IMR-90 (cell line): Measurements from ENCODE around the gene SGSH. TPM values are rescaled to one million over a fixed set of nuclear protein-coding genes. Genes with fewer than 3 reads are reported as not detected.

Experiments used
- ATAC-seq: fragments of 200-7000 bp; cut with Tn5 transposase; 2 replicates; pipeline ENCODE4 v1.9.1; 2020; ENCODE audit warnings: low read depth, mild to moderate bottlenecking, moderate library complexity
- BruUV-seq: library from RNA; stranded (reverse); fragments of 400-500 nt; replicated peaks from 2 replicates; lab custom pipeline; 2021; lab: Mats Ljungman, UMichigan
- CTCF ChIA-PET: fragments of 300-600 bp; formaldehyde crosslinking; extraction: SDS; loops from one replicate; lab custom pipeline; 2021; ENCODE audit warnings: antibody characterized with exemption; lab: Yijun Ruan, JAX
- POLR2A ChIA-PET: fragments of 300-600 bp; sonication (Branson Sonifier 250); formaldehyde crosslinking; loops from one replicate; lab custom pipeline; 2022; ENCODE audit warnings: antibody characterized with exemption; ENCODE audit not compliant: unreplicated experiment; lab: Charles Lee
- DNase-seq: peaks from one replicate; pipeline ENCODE4 v3.0.0; 2013
- H2AFZ ChIP-seq: replicated peaks from 2 replicates; pipeline ENCODE3; 2013; ENCODE audit warnings: low read length, mild to moderate bottlenecking; ENCODE audit not compliant: poor library complexity
- H2AK5ac ChIP-seq: 2 replicates; pipeline ENCODE4 v1.6.1; 2013; ENCODE audit warnings: low read depth, low read length, inconsistent platforms
- H2AK9ac ChIP-seq: replicated peaks from 2 replicates; pipeline ENCODE3; 2013; ENCODE audit warnings: mild to moderate bottlenecking, low read depth, low read length, moderate library complexity; ENCODE audit not compliant: poor library complexity
- H2BK120ac ChIP-seq: 2 replicates; pipeline ENCODE4 v1.6.1; 2013; ENCODE audit warnings: low read depth, low read length, inconsistent platforms
- H2BK15ac ChIP-seq: 3 replicates; pipeline ENCODE4 v1.6.1; 2013; ENCODE audit warnings: low read depth, low read length, inconsistent platforms
- H2BK20ac ChIP-seq: 2 replicates; pipeline ENCODE4 v1.6.1; 2013; ENCODE audit warnings: low read depth, mild to moderate bottlenecking, inconsistent platforms, low read length, moderate library complexity
- H2BK5ac ChIP-seq: 2 replicates; pipeline ENCODE4 v1.6.1; 2013; ENCODE audit warnings: mild to moderate bottlenecking, low read depth, low read length, inconsistent platforms; ENCODE audit not compliant: poor library complexity, severe bottlenecking
- H3K14ac ChIP-seq: replicated peaks from 2 replicates; pipeline ENCODE4 v1.6.1; 2013; ENCODE audit warnings: low read depth, low read length, inconsistent platforms
- H3K18ac ChIP-seq: 2 replicates; pipeline ENCODE4 v1.6.1; 2013; ENCODE audit warnings: low read depth, low read length, control low read depth
- H3K23ac ChIP-seq: 2 replicates; pipeline ENCODE4 v1.6.1; 2013; ENCODE audit warnings: low read depth, low read length, inconsistent platforms
- H3K27ac ChIP-seq: 2 replicates; pipeline ENCODE4 v1.5.1; 2013; ENCODE audit warnings: mild to moderate bottlenecking, control low read depth, low read length; ENCODE audit not compliant: insufficient read depth
- H3K27me3 ChIP-seq: 2 replicates; pipeline ENCODE4 v1.6.1; 2013; ENCODE audit warnings: low read length; ENCODE audit not compliant: control insufficient read depth, insufficient read depth
- H3K36me3 ChIP-seq: 2 replicates; pipeline ENCODE4 v1.6.1; 2013; ENCODE audit warnings: low read length, mixed read lengths; ENCODE audit not compliant: control insufficient read depth, insufficient read depth
- H3K4ac ChIP-seq: 2 replicates; pipeline ENCODE4 v1.6.1; 2013; ENCODE audit warnings: low read depth, low read length, inconsistent platforms
- H3K4me1 ChIP-seq: 2 replicates; pipeline ENCODE4 v1.6.1; 2013; ENCODE audit warnings: low read length, mixed read lengths; ENCODE audit not compliant: control insufficient read depth, insufficient read depth
- H3K4me2 ChIP-seq: 2 replicates; pipeline ENCODE4 v1.6.1; 2013; ENCODE audit warnings: low read depth, mild to moderate bottlenecking, control low read depth, low read length, moderate library complexity
- H3K4me3 ChIP-seq: 2 replicates; pipeline ENCODE4 v1.5.1; 2013; ENCODE audit warnings: low read depth, mild to moderate bottlenecking, control low read depth, low read length, moderate library complexity; ENCODE audit not compliant: insufficient read depth
- H3K56ac ChIP-seq: 2 replicates; pipeline ENCODE4 v1.6.1; 2013; ENCODE audit warnings: low read length, inconsistent platforms; ENCODE audit not compliant: insufficient read depth; ENCODE audit errors: extremely low read depth
- H3K79me1 ChIP-seq, 2 experiments: 2 replicates each; pipeline ENCODE4 v1.6.1; 2013; ENCODE audit warnings: low read length in 2 of 2, inconsistent platforms in 1 of 2, low read depth in 1 of 2
- H3K9ac ChIP-seq: 2 replicates; pipeline ENCODE4 v1.6.1; 2013; ENCODE audit warnings: low read depth, low read length, control low read depth
- H3K9me1 ChIP-seq: 2 replicates; pipeline ENCODE4 v1.6.1; 2013; ENCODE audit warnings: low read length, inconsistent platforms; ENCODE audit not compliant: insufficient read depth
- H3K9me3 ChIP-seq: 2 replicates; pipeline ENCODE4 v1.6.1; 2013; ENCODE audit warnings: low read length; ENCODE audit not compliant: control insufficient read depth, insufficient read depth
- H4K20me1 ChIP-seq: 2 replicates; pipeline ENCODE4 v1.6.1; 2013; ENCODE audit warnings: low read length, inconsistent platforms; ENCODE audit not compliant: insufficient read depth
- H4K5ac ChIP-seq: 2 replicates; pipeline ENCODE4 v1.6.1; 2013; ENCODE audit warnings: mild to moderate bottlenecking, low read depth, low read length, control low read depth
- H4K8ac ChIP-seq, 2 experiments: 2 replicates each; pipeline ENCODE4 v1.6.1; 2013; ENCODE audit warnings: low read depth in 2 of 2, low read length in 2 of 2, control low read depth in 1 of 2, inconsistent platforms in 1 of 2
- H4K91ac ChIP-seq: 2 replicates; pipeline ENCODE4 v1.6.1; 2013; ENCODE audit warnings: low read depth, low read length, inconsistent platforms; ENCODE audit not compliant: insufficient read depth
- MAFK ChIP-seq: IDR thresholded peaks from 2 replicates; pipeline ENCODE4 v1.6.1; 2012; ENCODE audit warnings: low read depth, low read length, improper control_type of control experiment
- MXI1 ChIP-seq: IDR thresholded peaks from 2 replicates; pipeline ENCODE4 v1.6.1; 2012; ENCODE audit warnings: low read depth, mild to moderate bottlenecking, low read length, moderate library complexity, borderline replicate concordance
- NFE2L2 ChIP-seq: fragments of 150-350 bp; IDR thresholded peaks from 2 replicates; pipeline ENCODE4 v1.6.1; 2016; ENCODE audit warnings: low read depth, mild to moderate bottlenecking, low read length
- SMC3 ChIP-seq: fragments of 150-350 bp; IDR thresholded peaks from 2 replicates; pipeline ENCODE4 v1.6.1; 2016; ENCODE audit warnings: low read depth, mild to moderate bottlenecking, antibody characterized with exemption, low read length, moderate library complexity
- WGBS, 2 experiments: methylation state at CpG; one replicate each; pipeline versions ENCODE4 v1.1.5 to v1.1.7; 2013; ENCODE audit warnings: missing lambda C conversion rate in 2 of 2; ENCODE audit not compliant: insufficient read length in 1 of 2; ENCODE audit errors: extremely low coverage in 2 of 2; 5-methylcytosine and 5-hydroxymethylcytosine counted together
- dilution Hi-C: fragments of 300-500 bp; cut with HindIII; formaldehyde crosslinking; loops from one replicate; pipeline ENCODE4 v1.14.3; 2018; ENCODE audit warnings: low sequenced_read_pairs; ENCODE audit not compliant: unreplicated experiment
- in situ Hi-C: fragments of 300-500 bp; cut with MboI; formaldehyde crosslinking; loops from 3 replicates; pipeline ENCODE4 v1.14.3; 2019; ENCODE audit warnings: low sequenced_read_pairs, inconsistent platforms, mixed read lengths
- intact Hi-C: fragments of 100-400 bp; cut with micrococcal nuclease; formaldehyde crosslinking; loops from 2 replicates; pipeline ENCODE4 v1.10.0; 2022
- polyA plus RNA-seq, 3 experiments: library from polyadenylated mRNA; depleted of rRNA; stranded (reverse); fragments of >200 nt; gene quantifications; 2 replicates each; pipeline ENCODE4 v1.2.3, GENCODE V29; 2012; ENCODE audit warnings: low replicate concordance in 1 of 3
- total RNA-seq: library from RNA; depleted of rRNA; stranded (reverse); fragments of >200 nt; gene quantifications from 2 replicates; pipeline ENCODE4 v1.2.3, GENCODE V29; 2012
- TF ChIP-seq, protein P1 (sequence below): conservative IDR thresholded peaks from 2 replicates; pipeline ENCODE4 v1.5.1; 2012; ENCODE audit warnings: mild to moderate bottlenecking, low read depth, low read length, improper control_type of control experiment
- TF ChIP-seq, protein P2 (sequence below): fragments of 150-350 bp; IDR thresholded peaks from 2 replicates; pipeline ENCODE4 v1.6.1; 2017; ENCODE audit warnings: mild to moderate bottlenecking, antibody characterized with exemption, low read length, low read depth
- TF ChIP-seq, protein P3 (sequence below): fragments of 150-350 bp; IDR thresholded peaks from 2 replicates; pipeline ENCODE4 v1.6.1; 2016; ENCODE audit warnings: low read depth, mild to moderate bottlenecking, low read length, moderate library complexity, borderline replicate concordance

The SGSH gene
- total and polyA plus RNA-seq, 2 of the 4 experiments (the other 2 are of a cell fraction), result 3.0 to 41.5 TPM

DNA sequence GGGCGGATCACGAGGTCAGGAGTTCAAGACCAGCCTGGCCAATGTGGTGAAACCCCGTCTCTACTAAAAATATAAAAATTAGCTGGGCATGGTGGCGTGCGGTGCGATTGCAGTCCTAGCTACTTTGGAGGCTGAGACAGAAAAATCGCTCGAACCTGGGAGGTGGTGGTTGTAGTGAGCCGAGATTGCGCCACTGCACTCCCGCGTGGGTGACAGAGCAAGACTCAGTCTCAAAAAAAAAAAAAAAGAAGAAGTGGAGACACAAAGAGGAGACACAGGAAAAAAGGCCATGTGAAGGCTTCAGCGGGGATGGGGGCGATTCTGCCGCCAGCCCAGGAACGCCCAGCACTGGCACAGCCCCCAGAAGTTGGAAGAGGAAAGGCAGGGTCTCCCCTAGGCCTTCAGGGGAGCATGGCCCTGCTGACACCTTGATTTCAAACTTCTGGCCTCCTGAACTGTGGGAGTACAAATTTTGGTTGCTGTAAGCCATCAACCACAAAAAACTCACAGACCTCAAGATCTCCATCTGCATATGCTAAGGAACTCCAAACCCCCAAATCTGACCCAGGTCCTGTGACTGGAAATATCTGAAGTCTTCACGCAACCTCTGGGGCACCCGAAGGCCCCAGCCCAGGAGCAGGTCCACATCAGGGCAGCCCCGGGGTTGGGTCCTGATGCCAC, 7.0 kb downstream of the SGSH start:
- Histone ChIP-seq H3K4me3 (no peak overlapping the region), H2BK120ac (no peak overlapping the region), H3K23ac (no peak overlapping the region), H3K79me1 (peaks cover 16 to 18% of the 10 kb centered on the region in 2 experiments), H4K8ac (no peak overlapping the region), H3K9ac (no peak overlapping the region), H2AFZ (no peak overlapping the region), H3K56ac (no peak overlapping the region), H3K4me1 (no peaks in the 10 kb centered on the region), H2BK15ac (no peak overlapping the region), H2BK5ac (no peak overlapping the region), H3K14ac (no peak overlapping the region), H4K20me1 (peaks cover 21% of the 10 kb centered on the region), H3K36me3 (peaks cover 81% of the 10 kb centered on the region), H3K4ac (no peak overlapping the region), H3K9me3 (no peaks in the 10 kb centered on the region), H4K5ac (no peak overlapping the region), H3K9me1 (peaks cover 18% of the 10 kb centered on the region), H4K91ac (no peak overlapping the region), H3K18ac (no peak overlapping the region), H2BK20ac (no peak overlapping the region), H3K27ac (no peak overlapping the region), H2AK5ac (no peak overlapping the region), H3K4me2 (no peak overlapping the region), H2AK9ac (no peak overlapping the region), H3K27me3 (no peaks in the 10 kb centered on the region)
- in situ Hi-C loops, result no loop called here
- no peak for TF ChIP-seq SMC3
- no peak for TF ChIP-seq NFE2L2
- TF ChIP-seq, protein P1, sequence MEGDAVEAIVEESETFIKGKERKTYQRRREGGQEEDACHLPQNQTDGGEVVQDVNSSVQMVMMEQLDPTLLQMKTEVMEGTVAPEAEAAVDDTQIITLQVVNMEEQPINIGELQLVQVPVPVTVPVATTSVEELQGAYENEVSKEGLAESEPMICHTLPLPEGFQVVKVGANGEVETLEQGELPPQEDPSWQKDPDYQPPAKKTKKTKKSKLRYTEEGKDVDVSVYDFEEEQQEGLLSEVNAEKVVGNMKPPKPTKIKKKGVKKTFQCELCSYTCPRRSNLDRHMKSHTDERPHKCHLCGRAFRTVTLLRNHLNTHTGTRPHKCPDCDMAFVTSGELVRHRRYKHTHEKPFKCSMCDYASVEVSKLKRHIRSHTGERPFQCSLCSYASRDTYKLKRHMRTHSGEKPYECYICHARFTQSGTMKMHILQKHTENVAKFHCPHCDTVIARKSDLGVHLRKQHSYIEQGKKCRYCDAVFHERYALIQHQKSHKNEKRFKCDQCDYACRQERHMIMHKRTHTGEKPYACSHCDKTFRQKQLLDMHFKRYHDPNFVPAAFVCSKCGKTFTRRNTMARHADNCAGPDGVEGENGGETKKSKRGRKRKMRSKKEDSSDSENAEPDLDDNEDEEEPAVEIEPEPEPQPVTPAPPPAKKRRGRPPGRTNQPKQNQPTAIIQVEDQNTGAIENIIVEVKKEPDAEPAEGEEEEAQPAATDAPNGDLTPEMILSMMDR, result no peak
- TF ChIP-seq, protein P2, sequence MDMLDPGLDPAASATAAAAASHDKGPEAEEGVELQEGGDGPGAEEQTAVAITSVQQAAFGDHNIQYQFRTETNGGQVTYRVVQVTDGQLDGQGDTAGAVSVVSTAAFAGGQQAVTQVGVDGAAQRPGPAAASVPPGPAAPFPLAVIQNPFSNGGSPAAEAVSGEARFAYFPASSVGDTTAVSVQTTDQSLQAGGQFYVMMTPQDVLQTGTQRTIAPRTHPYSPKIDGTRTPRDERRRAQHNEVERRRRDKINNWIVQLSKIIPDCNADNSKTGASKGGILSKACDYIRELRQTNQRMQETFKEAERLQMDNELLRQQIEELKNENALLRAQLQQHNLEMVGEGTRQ, result no peak
- no peak for TF ChIP-seq MAFK
- TF ChIP-seq MXI1, result no peak
- TF ChIP-seq, protein P3, sequence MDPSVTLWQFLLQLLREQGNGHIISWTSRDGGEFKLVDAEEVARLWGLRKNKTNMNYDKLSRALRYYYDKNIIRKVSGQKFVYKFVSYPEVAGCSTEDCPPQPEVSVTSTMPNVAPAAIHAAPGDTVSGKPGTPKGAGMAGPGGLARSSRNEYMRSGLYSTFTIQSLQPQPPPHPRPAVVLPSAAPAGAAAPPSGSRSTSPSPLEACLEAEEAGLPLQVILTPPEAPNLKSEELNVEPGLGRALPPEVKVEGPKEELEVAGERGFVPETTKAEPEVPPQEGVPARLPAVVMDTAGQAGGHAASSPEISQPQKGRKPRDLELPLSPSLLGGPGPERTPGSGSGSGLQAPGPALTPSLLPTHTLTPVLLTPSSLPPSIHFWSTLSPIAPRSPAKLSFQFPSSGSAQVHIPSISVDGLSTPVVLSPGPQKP, result no peak
- ATAC-seq, result no peak
- ChIA-PET POLR2A (no interaction called here), CTCF (no interaction called here)
- dilution Hi-C loops, result no loop called here
- 96% methylated on average over 10 of the region's 19 CpGs; no CpG with 5 or more reads in 1 of the 2 experiments for WGBS, 2 experiments
- no TSS peak for BruUV-seq
- intact Hi-C loops, result no loop called here
- no peak for DNase-seq
